ENCODE data around the gene MYOM3. TPM values are rescaled to one million over a fixed set of nuclear protein-coding genes. Genes with fewer than 3 reads are reported as not detected.

MYOM3 gene
- total RNA-seq, 1 experiment from 2014 or later: 7.9 TPM

GRCh38 chr1:24052220-24052619, 59.7 kb downstream of the MYOM3 start:
- H3K27me3 ChIP-seq (ENCODE audit: insufficient read depth, low read length): no peaks in the 10 kb centered on the region
- POLR2A ChIA-PET: no interaction called here
- no peaks in the 10 kb centered on the region for H4K20me1 ChIP-seq (ENCODE audit: insufficient read depth)
- H3K4me1 ChIP-seq (ENCODE audit: control insufficient read depth in 1 of 2, insufficient read depth in 2 of 2, low read length in 2 of 2): peaks cover 9 to 10% of the 10 kb centered on the region in 2 experiments
- no peaks in the 10 kb centered on the region for H3K9me3 ChIP-seq (ENCODE audit: control insufficient read depth in 1 of 2, insufficient read depth in 1 of 2, low read depth in 1 of 2, low read length in 2 of 2)
- RAD21 ChIA-PET (ENCODE audit: low non-redundant PET in 1 of 2, low total read pairs in 2 of 2, uncharacterized antibody in 2 of 2, unreplicated experiment in 2 of 2): no interaction called here
- no peak overlapping the region for H3K27ac ChIP-seq (ENCODE audit: low read depth, low read length)
- no peak overlapping the region for H3K4me2 ChIP-seq (ENCODE audit: low read length)
- TF ChIP-seq POLR2A (IDR thresholded peaks at IDR 0.05; ENCODE audit: borderline replicate concordance, extremely low read depth, insufficient read depth, insufficient read length): no peak
- TF ChIP-seq POLR2AphosphoS5 (IDR thresholded peaks at IDR 0.05; ENCODE audit: low read depth, low read length): no peak
- no peak for TF ChIP-seq SRF (IDR thresholded peaks at IDR 0.05; ENCODE audit: low read depth)
- no peak for TF ChIP-seq ATF3 (IDR thresholded peaks at IDR 0.05)
- TF ChIP-seq CEBPB (IDR thresholded peaks at IDR 0.05; ENCODE audit: low read depth): no peak
- TF ChIP-seq SP1 (IDR thresholded peaks at IDR 0.05; ENCODE audit: low read depth): no peak
- TF ChIP-seq SIN3A (IDR thresholded peaks at IDR 0.05; ENCODE audit: low read depth): no peak
- TF ChIP-seq ZFX (IDR thresholded peaks at IDR 0.05): no peak
- TF ChIP-seq RAD21 (IDR thresholded peaks at IDR 0.05; ENCODE audit: low read depth): no peak
- TF ChIP-seq EGR1 (IDR thresholded peaks at IDR 0.05; ENCODE audit: low read depth): no peak
- TF ChIP-seq REST (IDR thresholded peaks at IDR 0.05; ENCODE audit: low read depth): no peak
- no peak for TF ChIP-seq FOSL1 (IDR thresholded peaks at IDR 0.05; ENCODE audit: low read depth)
- TF ChIP-seq CBX3 (IDR thresholded peaks at IDR 0.05; ENCODE audit: low read depth): no peak
- TF ChIP-seq CTCF (IDR thresholded peaks at IDR 0.05 in 2 of 3, conservative IDR thresholded peaks at IDR 0.05 in 1 of 3; ENCODE audit: borderline replicate concordance in 1 of 3, insufficient read depth in 1 of 3, low read depth in 2 of 3, low read length in 2 of 3): no peak
- no peak for TF ChIP-seq EZH2phosphoT487 (IDR thresholded peaks at IDR 0.05; ENCODE audit: borderline replicate concordance)
- no peak for TF ChIP-seq JUND (IDR thresholded peaks at IDR 0.05)
- no peak for TF ChIP-seq TCF7L2 (IDR thresholded peaks at IDR 0.05; ENCODE audit: borderline replicate concordance, extremely low read depth, insufficient read depth, insufficient read length)
- TF ChIP-seq MAX (IDR thresholded peaks at IDR 0.05): no peak
- no peak for TF ChIP-seq ZBTB33 (IDR thresholded peaks at IDR 0.05; ENCODE audit: extremely low read depth, insufficient replicate concordance, low read length)
- CTCF ChIA-PET: no interaction called here
- no peak overlapping the region for H2AFZ ChIP-seq (ENCODE audit: low read depth, low read length, poor library complexity, severe bottlenecking)
- BruUV-seq (replicated peaks): no TSS peak
- H3K9me2 ChIP-seq (ENCODE audit: insufficient read depth): no peaks in the 10 kb centered on the region
- intact Hi-C loops (cut with micrococcal nuclease): no loop called here
- H3K9ac ChIP-seq (ENCODE audit: low read length): no peak overlapping the region
- DNase-seq (ENCODE audit: low read depth, low spot score) (no peak), ATAC-seq (no peak)
- H3K79me2 ChIP-seq (ENCODE audit: insufficient read depth, low read length): no peaks in the 10 kb centered on the region
- no peaks in the 10 kb centered on the region for H3K36me3 ChIP-seq (ENCODE audit: control insufficient read depth in 1 of 2, insufficient read depth in 2 of 2, low read length in 2 of 2)
- no peak overlapping the region for H3K4me3 ChIP-seq (replicated peaks in 1 of 2; ENCODE audit: low read depth in 1 of 2, low read length in 2 of 2)
